Measurements from ENCODE around the gene RNU1-4.
"Not testable (repeated sequence)": the region's sequence is repeated elsewhere in the genome, so short reads cannot be mapped to it uniquely, and the experiment has no call there.

The RNU1-4 gene

DNA sequence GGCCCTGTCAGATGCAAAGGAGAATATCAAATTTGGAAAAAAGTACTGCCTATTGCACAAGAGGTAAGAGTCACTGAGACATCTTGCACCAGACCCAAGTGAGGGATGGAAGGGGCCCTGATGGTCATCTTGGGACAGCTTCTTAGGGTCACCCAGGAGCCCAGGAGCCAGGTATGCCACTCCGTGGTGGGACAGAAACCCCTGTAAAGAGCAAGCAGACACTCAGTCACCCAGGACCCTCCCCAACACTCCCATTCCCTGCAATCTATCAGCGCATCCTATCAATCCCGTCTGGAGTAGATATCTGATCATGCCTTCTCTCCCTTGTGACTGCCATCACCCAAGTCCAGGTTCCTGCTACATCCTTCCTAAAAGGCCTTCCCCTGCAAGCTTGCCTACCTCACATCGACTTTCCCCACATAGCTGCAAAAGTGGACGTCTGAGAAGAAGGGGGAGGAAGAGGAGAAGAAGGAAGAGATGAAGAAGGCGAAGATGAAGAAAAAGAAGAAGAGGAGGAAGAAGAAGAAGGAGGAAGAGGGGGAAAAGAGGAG, 30.7 kb downstream of the RNU1-4 start:
- not testable (repeated sequence) for DNase-seq

DNA sequence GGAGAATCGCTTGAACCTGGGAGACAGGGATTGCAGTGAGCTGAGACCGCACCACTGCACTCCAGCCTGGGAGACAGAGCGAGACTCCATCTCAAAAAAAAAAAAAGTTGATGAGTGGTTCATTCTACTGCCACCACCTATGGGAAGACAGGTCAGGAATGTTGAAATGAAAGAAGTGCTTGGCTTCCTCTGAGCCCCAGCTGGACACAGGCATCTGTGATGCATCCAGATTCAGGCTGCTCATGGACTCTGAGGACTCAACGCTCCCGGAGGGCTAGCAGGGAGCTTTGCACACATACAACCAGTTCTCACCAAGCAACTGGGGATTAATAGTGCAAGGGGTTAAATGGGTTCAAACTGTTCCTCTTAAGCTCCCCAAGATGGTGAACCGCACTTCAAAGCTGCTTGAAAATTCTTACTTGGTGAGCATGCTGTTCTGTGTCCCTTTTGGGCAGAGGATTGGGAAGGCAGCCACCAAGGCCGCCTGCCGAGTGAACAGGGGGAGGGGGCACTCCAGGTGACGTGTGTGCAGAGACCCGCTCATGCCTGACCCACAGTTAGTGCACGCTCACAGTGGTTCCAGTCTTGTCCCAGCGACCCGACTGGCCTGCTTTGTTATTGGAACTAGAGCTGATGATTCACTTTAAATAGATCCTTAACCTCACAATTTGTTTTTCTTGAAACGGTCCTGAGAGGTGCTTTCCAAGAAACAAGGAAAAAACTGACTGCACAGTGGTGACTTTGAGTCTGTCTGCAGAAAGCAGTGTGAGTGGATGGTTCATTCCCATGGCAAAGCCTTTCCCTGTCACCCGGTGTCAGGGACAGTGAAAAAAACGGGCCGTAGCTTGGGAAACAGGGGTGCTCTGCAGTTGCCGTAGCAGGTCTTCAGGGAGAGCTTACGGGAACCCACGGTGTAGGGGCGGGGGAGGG, 32.2 kb downstream of the RNU1-4 start:
- peak; percentile 18 for DNase-seq

GRCh38 chr1:16773205-16773596, 32.9 kb downstream of the RNU1-4 start:
- DNase-seq = not testable (repeated sequence)

DNA sequence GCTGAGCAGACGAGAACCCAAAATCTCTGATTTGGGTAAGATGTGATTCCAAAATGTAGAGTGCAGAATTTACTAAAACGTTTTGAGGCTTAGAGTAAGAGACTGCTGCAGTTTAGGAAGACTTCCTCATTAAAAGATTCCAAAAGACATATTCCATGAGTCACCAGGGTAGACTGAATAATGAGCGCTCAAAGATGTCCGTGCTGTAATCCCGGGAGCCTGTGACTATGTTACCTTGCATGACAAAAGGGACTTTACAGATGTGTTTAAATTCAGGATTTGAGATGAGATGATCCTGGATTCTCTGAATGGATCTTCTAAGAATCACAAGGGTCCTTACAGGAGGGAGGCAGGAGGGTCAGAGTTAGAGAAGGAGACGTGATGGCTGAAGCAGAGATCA, 33.4 kb downstream of the RNU1-4 start:
- not testable (repeated sequence) for DNase-seq

DNA sequence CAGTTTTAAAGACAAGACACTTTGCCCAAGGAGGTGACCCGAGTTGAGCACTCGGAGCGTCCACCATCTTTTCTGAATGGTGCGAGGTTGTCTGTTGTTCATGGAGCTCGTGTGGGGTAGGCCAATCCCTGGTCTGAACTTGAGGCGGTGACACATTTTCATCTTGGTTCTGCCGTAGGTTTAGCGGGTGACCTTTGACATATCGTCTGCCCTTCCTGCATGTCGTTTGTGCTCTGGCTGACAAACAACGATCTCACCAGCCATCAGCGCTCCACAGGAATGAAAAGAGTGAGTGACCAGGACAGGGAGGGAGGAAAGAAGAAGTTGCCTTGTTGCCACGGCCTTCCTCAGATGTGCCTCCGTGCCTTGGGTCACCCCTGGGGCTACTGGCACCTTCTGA, 34.5 kb downstream of the RNU1-4 start:
- DNase-seq = not testable (repeated sequence)

DNA sequence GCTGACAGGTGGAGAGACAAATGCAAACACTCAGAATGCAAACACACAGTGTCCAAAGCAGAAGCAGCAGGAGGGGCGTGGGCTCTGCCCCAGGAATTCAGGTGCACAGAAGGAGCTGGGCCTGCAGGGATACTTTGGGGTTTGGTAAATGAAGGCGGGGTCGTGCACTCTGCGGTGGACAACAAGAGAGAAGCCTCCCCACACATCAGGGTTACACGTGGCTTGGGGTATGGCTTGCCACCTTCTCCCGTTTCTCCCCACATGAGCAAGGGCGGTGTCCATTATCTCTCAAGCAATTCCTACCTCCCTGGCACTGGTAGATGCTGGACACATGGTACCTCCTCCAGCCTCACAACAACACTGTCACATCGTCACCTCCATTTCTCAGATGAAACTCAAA, 35.0 kb downstream of the RNU1-4 start:
- not testable (repeated sequence) for DNase-seq

- DNase-seq = not testable (repeated sequence)
These were observed 35.9 kb downstream of the RNU1-4 start for GRCh38 chr1:16776248-16776647.

DNA sequence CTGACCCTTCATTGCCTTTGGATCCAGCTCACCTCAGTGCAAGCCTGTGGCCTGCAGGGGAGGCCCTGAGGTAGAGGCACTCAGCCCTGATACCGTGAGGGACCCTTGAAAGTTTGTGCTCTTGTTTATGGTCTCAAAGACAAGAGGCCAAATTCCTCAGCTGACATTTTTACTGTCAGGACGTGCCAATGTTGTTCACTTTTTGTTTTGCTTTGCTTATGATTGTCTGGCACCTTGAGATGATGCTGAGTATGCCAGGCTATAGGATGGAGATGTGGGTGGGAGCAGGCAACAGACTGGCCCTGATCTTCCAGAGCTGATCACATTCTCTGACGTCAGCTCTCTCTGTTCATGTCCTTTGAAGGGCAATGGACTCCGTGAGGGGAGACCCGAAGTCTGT, 36.5 kb downstream of the RNU1-4 start:
- DNase-seq = not testable (repeated sequence)

DNA sequence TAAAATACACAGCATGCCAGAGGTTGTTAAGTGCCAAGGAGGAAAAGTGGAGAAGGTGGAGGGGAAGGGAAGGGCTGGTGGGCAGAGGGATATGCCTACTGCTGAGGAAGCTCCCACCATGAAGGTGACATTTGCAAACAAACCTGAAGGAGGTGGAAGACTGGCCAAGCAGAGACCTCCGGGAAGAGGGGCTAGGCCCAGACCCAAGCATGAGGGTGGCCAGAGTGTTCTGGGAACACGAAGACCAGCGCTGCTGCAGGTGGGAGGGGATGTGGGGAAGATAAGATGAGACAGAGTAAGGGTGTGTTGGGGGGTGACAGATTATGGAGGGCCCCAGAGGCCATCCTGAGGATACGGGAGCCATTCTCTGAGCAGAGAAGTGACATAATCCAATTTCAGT, 37.5 kb downstream of the RNU1-4 start:
- DNase-seq = not testable (repeated sequence)

DNA sequence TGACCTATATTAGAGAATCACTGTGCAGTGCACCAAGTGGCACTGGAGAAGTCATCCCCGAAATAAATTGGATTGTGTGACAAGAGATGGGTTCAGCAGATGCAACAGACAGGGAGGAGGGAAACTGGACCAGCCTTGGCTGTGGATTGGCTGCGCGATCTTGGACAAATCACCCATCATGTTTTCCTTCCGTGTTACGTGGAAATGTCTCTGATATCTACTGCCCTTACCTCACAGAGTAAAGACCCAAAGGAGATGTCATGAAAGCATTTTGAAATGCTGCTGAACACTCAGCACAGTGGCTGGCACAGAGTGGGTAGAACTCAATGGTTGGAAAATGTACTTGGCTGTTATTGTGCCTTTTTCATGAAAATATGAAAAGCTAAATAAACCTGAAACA, 39.2 kb downstream of the RNU1-4 start:
- DNase-seq = not testable (repeated sequence)

GRCh38 chr1:16781033-16781432, 40.7 kb downstream of the RNU1-4 start:
- DNase-seq = not testable (repeated sequence)

GRCh38 chr1:16781625-16782024, 41.3 kb downstream of the RNU1-4 start:
- not testable (repeated sequence) for DNase-seq

GRCh38 chr1:16784955-16785354, 44.6 kb downstream of the RNU1-4 start:
- not testable (repeated sequence) for DNase-seq

DNA sequence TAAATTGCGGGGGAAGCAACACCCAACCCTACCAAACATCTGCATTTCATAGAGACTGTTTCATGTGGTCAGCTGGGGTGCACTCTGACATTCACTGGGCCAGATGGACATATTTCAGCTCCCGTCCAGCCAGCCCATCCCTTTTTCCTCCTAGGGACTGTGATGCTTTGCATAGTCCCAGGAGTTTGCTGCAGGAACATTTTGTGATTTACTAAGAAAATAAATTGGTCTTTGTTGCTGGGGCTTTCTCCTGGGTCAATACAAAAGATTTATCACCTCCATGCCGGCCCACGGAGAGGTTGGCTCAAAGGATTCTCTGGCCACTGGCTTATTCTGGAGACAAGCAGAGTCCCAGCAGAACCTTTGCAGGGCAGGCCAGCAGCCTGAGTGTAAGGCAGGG, 46.0 kb downstream of the RNU1-4 start:
- not testable (repeated sequence) for DNase-seq

- DNase-seq = not testable (repeated sequence)
These were observed 46.9 kb downstream of the RNU1-4 start for GRCh38 chr1:16787175-16787574.

GRCh38 chr1:16787711-16788110, 47.4 kb downstream of the RNU1-4 start:
- not testable (repeated sequence) for DNase-seq

All from fibroblast of skin of right biceps (primary cell).